GM18909 (cell line): ENCODE data around the gene CLK1.
"Not testable (repeated sequence)": the region's sequence is repeated elsewhere in the genome, so short reads cannot be mapped to it uniquely, and the experiment has no call there.

Experiments used
- ATAC-seq: cut with Tn5 transposase; IDR thresholded peaks from one replicate; pipeline ENCODE4 v1.9.1; 2021; ENCODE audit warnings: mild to moderate bottlenecking; ENCODE audit not compliant: unreplicated experiment, poor library complexity

CLK1 gene

GRCh38 chr2:200852605-200853004, 11.9 kb downstream of the CLK1 start:
- ATAC-seq = no peak

- no peak for ATAC-seq
Observed at GRCh38 chr2:200851398-200852248, 12.8 kb downstream of the CLK1 start.

- ATAC-seq = no peak
Observed at GRCh38 chr2:200850512-200851256, 13.8 kb downstream of the CLK1 start.

- no peak for ATAC-seq
Observed at GRCh38 chr2:200847939-200848338, 16.5 kb downstream of the CLK1 start.

- no peak for ATAC-seq
Observed at GRCh38 chr2:200847269-200847668, 17.2 kb downstream of the CLK1 start.

- no peak for ATAC-seq
Observed at GRCh38 chr2:200845669-200846325, 18.7 kb downstream of the CLK1 start.

- no peak for ATAC-seq
Observed at GRCh38 chr2:200845194-200845593, 19.3 kb downstream of the CLK1 start.

- ATAC-seq = no peak
Observed at GRCh38 chr2:200843993-200844948, 20.2 kb downstream of the CLK1 start.

GRCh38 chr2:200839513-200839912, 24.9 kb downstream of the CLK1 start:
- no peak for ATAC-seq

GRCh38 chr2:200834701-200835100, 29.8 kb downstream of the CLK1 start:
- no peak for ATAC-seq

- no peak for ATAC-seq
Observed at GRCh38 chr2:200829258-200829655, 35.2 kb downstream of the CLK1 start.

- no peak for ATAC-seq
Observed at GRCh38 chr2:200828572-200829257, 35.7 kb downstream of the CLK1 start.

GRCh38 chr2:200828104-200828503, 36.4 kb downstream of the CLK1 start:
- ATAC-seq = no peak

- ATAC-seq = no peak
Observed at GRCh38 chr2:200821686-200822245, 42.7 kb downstream of the CLK1 start.

- ATAC-seq = no peak
Observed at GRCh38 chr2:200820573-200821234, 43.8 kb downstream of the CLK1 start.

- not testable (repeated sequence) for ATAC-seq
Observed at GRCh38 chr2:200818732-200819131, 45.7 kb downstream of the CLK1 start.

- ATAC-seq = no peak
Observed at GRCh38 chr2:200814917-200815316, 49.5 kb downstream of the CLK1 start.

- no peak for ATAC-seq
Observed at GRCh38 chr2:200814276-200814815, 50.1 kb downstream of the CLK1 start.
